ENCODE measurements around the gene PACC1.
A peak's percentile ranks its signal among the peaks of the same experiment; 100 is the strongest.

The PACC1 gene

GRCh38 chr1:212414328-212415106 is at the start of gene PACC1:
TSS of gene PACC1 (minus strand) at chr1:212414886. CDS start at chr1:212414757, 129 bp downstream.
- Mint-ChIP-seq H3K4me1 (peaks cover 38% of the 10 kb centered on the region), H3K27me3 (no peaks in the 10 kb centered on the region), H3K4me3 (peak within 1 kb of the TSS; percentile 97), H3K27ac (peak within 1 kb of the TSS; percentile 93), H3K36me3 (peaks cover 5% of the 10 kb centered on the region), H3K9me3 (no peaks in the 10 kb centered on the region)

- Mint-ChIP-seq H3K27me3 (no peaks in the 10 kb centered on the region), H3K36me3 (no peaks in the 10 kb centered on the region), H3K4me1 (no peaks in the 10 kb centered on the region), H3K4me3 (no peak overlapping the region), H3K27ac (no peak overlapping the region), H3K9me3 (no peaks in the 10 kb centered on the region)
Measured at GRCh38 chr1:212463565-212464285, 49.0 kb upstream of the PACC1 start.

- H3K9me3 Mint-ChIP-seq: no peaks in the 10 kb centered on the region
- H3K36me3 Mint-ChIP-seq: no peaks in the 10 kb centered on the region
- H3K27ac Mint-ChIP-seq: no peak overlapping the region
- no peaks in the 10 kb centered on the region for H3K4me1 Mint-ChIP-seq
- no peaks in the 10 kb centered on the region for H3K27me3 Mint-ChIP-seq
- no peak overlapping the region for H3K4me3 Mint-ChIP-seq
Measured at GRCh38 chr1:212461916-212462660, 47.4 kb upstream of the PACC1 start.

- Mint-ChIP-seq H3K27ac (no peak overlapping the region), H3K4me3 (no peak overlapping the region), H3K4me1 (no peaks in the 10 kb centered on the region), H3K9me3 (no peaks in the 10 kb centered on the region), H3K36me3 (no peaks in the 10 kb centered on the region), H3K27me3 (no peaks in the 10 kb centered on the region)
Measured at GRCh38 chr1:212460376-212460775, 45.7 kb upstream of the PACC1 start.

GRCh38 chr1:212459656-212460055 is 45.0 kb upstream of the PACC1 start:
- H3K4me3 Mint-ChIP-seq: no peak overlapping the region
- no peaks in the 10 kb centered on the region for H3K36me3 Mint-ChIP-seq
- H3K4me1 Mint-ChIP-seq: no peaks in the 10 kb centered on the region
- H3K27ac Mint-ChIP-seq: no peak overlapping the region
- H3K9me3 Mint-ChIP-seq: no peaks in the 10 kb centered on the region
- H3K27me3 Mint-ChIP-seq: no peaks in the 10 kb centered on the region

GRCh38 chr1:212458817-212459216 is 44.1 kb upstream of the PACC1 start:
- no peak overlapping the region for H3K27ac Mint-ChIP-seq
- no peaks in the 10 kb centered on the region for H3K9me3 Mint-ChIP-seq
- no peaks in the 10 kb centered on the region for H3K4me1 Mint-ChIP-seq
- no peaks in the 10 kb centered on the region for H3K36me3 Mint-ChIP-seq
- no peak overlapping the region for H3K4me3 Mint-ChIP-seq
- no peaks in the 10 kb centered on the region for H3K27me3 Mint-ChIP-seq

- Mint-ChIP-seq H3K27ac (no peak overlapping the region), H3K36me3 (no peaks in the 10 kb centered on the region), H3K4me3 (no peak overlapping the region), H3K4me1 (no peaks in the 10 kb centered on the region), H3K27me3 (no peaks in the 10 kb centered on the region), H3K9me3 (no peaks in the 10 kb centered on the region)
Measured at GRCh38 chr1:212457740-212458338, 43.2 kb upstream of the PACC1 start.

- Mint-ChIP-seq H3K4me3 (no peak overlapping the region), H3K36me3 (no peaks in the 10 kb centered on the region), H3K4me1 (no peaks in the 10 kb centered on the region), H3K9me3 (no peaks in the 10 kb centered on the region), H3K27me3 (no peaks in the 10 kb centered on the region), H3K27ac (no peak overlapping the region)
Measured at GRCh38 chr1:212455803-212456528, 41.3 kb upstream of the PACC1 start.

- Mint-ChIP-seq H3K4me1 (no peaks in the 10 kb centered on the region), H3K9me3 (no peaks in the 10 kb centered on the region), H3K27me3 (no peaks in the 10 kb centered on the region), H3K27ac (no peak overlapping the region), H3K36me3 (no peaks in the 10 kb centered on the region), H3K4me3 (no peak overlapping the region)
Measured at GRCh38 chr1:212455401-212455800, 40.7 kb upstream of the PACC1 start.

- Mint-ChIP-seq H3K4me3 (no peak overlapping the region), H3K4me1 (no peaks in the 10 kb centered on the region), H3K27me3 (no peaks in the 10 kb centered on the region), H3K36me3 (no peaks in the 10 kb centered on the region), H3K9me3 (no peaks in the 10 kb centered on the region), H3K27ac (no peak overlapping the region)
Measured at GRCh38 chr1:212454741-212455140, 40.1 kb upstream of the PACC1 start.

GRCh38 chr1:212453156-212453857 is 38.6 kb upstream of the PACC1 start:
- no peaks in the 10 kb centered on the region for H3K9me3 Mint-ChIP-seq
- no peaks in the 10 kb centered on the region for H3K27me3 Mint-ChIP-seq
- H3K4me3 Mint-ChIP-seq: no peak overlapping the region
- H3K36me3 Mint-ChIP-seq: no peaks in the 10 kb centered on the region
- H3K4me1 Mint-ChIP-seq: no peaks in the 10 kb centered on the region
- no peak overlapping the region for H3K27ac Mint-ChIP-seq

GRCh38 chr1:212452323-212453155 is 37.9 kb upstream of the PACC1 start:
- Mint-ChIP-seq H3K27ac (no peak overlapping the region), H3K27me3 (no peaks in the 10 kb centered on the region), H3K36me3 (no peaks in the 10 kb centered on the region), H3K4me1 (no peaks in the 10 kb centered on the region), H3K4me3 (no peak overlapping the region), H3K9me3 (no peaks in the 10 kb centered on the region)

GRCh38 chr1:212451416-212452322 is 37.0 kb upstream of the PACC1 start:
- Mint-ChIP-seq H3K4me3 (no peak overlapping the region), H3K27me3 (no peaks in the 10 kb centered on the region), H3K36me3 (no peaks in the 10 kb centered on the region), H3K4me1 (no peaks in the 10 kb centered on the region), H3K27ac (no peak overlapping the region), H3K9me3 (no peaks in the 10 kb centered on the region)
